GM12878 (cell line): ENCODE measurements around the gene SNX10. TPM values are rescaled to one million over a fixed set of nuclear protein-coding genes. Genes with fewer than 3 reads are reported as not detected.

Experiments used
- ATAC-seq: fragments of 200-7000 bp; cut with Tn5 transposase; 3 replicates; pipeline ENCODE4 v1.9.1; 2020; ENCODE audit warnings: mild to moderate bottlenecking, moderate library complexity
- BruUV-seq: library from RNA; stranded (reverse); fragments of 400-500 nt; replicated peaks from 2 replicates; lab custom pipeline; 2021; lab: Mats Ljungman, UMichigan
- CTCF ChIA-PET: fragments of 300-600 bp; sonication (Branson Sonifier 250); formaldehyde crosslinking; extraction: SDS; loops from one replicate; lab custom pipeline; 2021; ENCODE audit warnings: inconsistent platforms; lab: Yijun Ruan, JAX
- POLR2A ChIA-PET: fragments of 350-600 bp; formaldehyde crosslinking; extraction: SDS; loops from one replicate; lab custom pipeline; 2021; ENCODE audit warnings: inconsistent platforms; lab: Charles Lee
- RAD21 ChIA-PET: fragments of 300-600 bp; sonication (Branson Sonifier 250); formaldehyde crosslinking; loops from one replicate; lab custom pipeline; 2023; ENCODE audit warnings: antibody characterized with exemption; ENCODE audit not compliant: unreplicated experiment; lab: Charles Lee
- SMC1A ChIA-PET: fragments of 300-600 bp; sonication (Branson Sonifier 250); formaldehyde crosslinking; loops from one replicate; lab custom pipeline; 2023; ENCODE audit not compliant: unreplicated experiment, uncharacterized antibody; lab: Charles Lee
- DNase-seq: peaks from one replicate; pipeline ENCODE4 v3.0.0-alpha.2; 2011; ENCODE audit warnings: low read depth, low spot score
- FAIRE-seq: peaks from 3 replicates; lab custom pipeline; 2011; peaks lifted over from hg19 to GRCh38; lab: Jason Lieb, UNC
- H2AFZ ChIP-seq: 2 replicates; pipeline ENCODE4 v1.6.0; 2011; ENCODE audit warnings: low read depth, low read length, control low read depth; ENCODE audit not compliant: control insufficient read depth
- H3K27ac ChIP-seq: 2 replicates; pipeline ENCODE4 v1.5.1; 2011; ENCODE audit warnings: control low read depth; ENCODE audit not compliant: control insufficient read depth, insufficient read depth
- H3K27me3 ChIP-seq, 2 experiments: replicated peaks in 1 of 2; 2 replicates each; pipeline versions ENCODE4 v1.6.0 to v1.6.1; 2011; ENCODE audit warnings: low read length in 1 of 2; ENCODE audit not compliant: control insufficient read depth in 2 of 2, insufficient read depth in 2 of 2
- H3K36me3 ChIP-seq, 2 experiments: 2 replicates each; pipeline ENCODE4 v1.5.1; 2011; ENCODE audit warnings: low read length in 1 of 2; ENCODE audit not compliant: control insufficient read depth in 2 of 2, insufficient read depth in 2 of 2
- H3K4me1 ChIP-seq: 2 replicates; pipeline ENCODE4 v1.6.1; 2011; ENCODE audit warnings: mild to moderate bottlenecking, low read length, moderate library complexity, mixed read lengths; ENCODE audit not compliant: control insufficient read depth, insufficient read depth
- H3K4me2 ChIP-seq: 2 replicates; pipeline ENCODE4 v1.6.0; 2011; ENCODE audit warnings: control low read depth; ENCODE audit not compliant: control insufficient read depth, insufficient read depth
- H3K4me3 ChIP-seq: fragments of 200-600 bp; sonication (generic); 2 replicates; pipeline ENCODE4 v1.5.1; 2016
- H3K79me2 ChIP-seq: 2 replicates; pipeline ENCODE4 v1.6.0; 2011; ENCODE audit warnings: low read length; ENCODE audit not compliant: control insufficient read depth, insufficient read depth
- H3K9ac ChIP-seq: 2 replicates; pipeline ENCODE4 v1.8.0; 2011; ENCODE audit warnings: low read length, control low read depth, mixed read lengths; ENCODE audit not compliant: control insufficient read depth, insufficient read depth
- H3K9me3 ChIP-seq: replicated peaks from 3 replicates; pipeline ENCODE4 v1.5.1; 2011; ENCODE audit warnings: mild to moderate bottlenecking, low read length; ENCODE audit not compliant: control insufficient read depth, insufficient read depth
- H4K20me1 ChIP-seq: 2 replicates; pipeline ENCODE4 v1.6.0; 2011; ENCODE audit not compliant: control insufficient read depth, insufficient read depth
- E2F4 ChIP-seq: IDR thresholded peaks from 2 replicates; pipeline ENCODE4 v1.6.1; 2012; ENCODE audit warnings: low read depth, low read length, improper control_type of control experiment
- E4F1 ChIP-seq: fragments of 450-650 bp; IDR thresholded peaks from 2 replicates; pipeline ENCODE4 v1.6.1; 2018; ENCODE audit warnings: borderline replicate concordance, mild to moderate bottlenecking; ENCODE audit not compliant: partially characterized antibody
- ZNF217 ChIP-seq: fragments of 450-650 bp; IDR thresholded peaks from 2 replicates; pipeline ENCODE4 v1.6.1; 2017; ENCODE audit warnings: antibody characterized with exemption, mild to moderate bottlenecking
- WGBS: methylation state at CpG from one replicate; pipeline ENCODE4 v1.1.6; 2016; ENCODE audit warnings: low lambda C conversion rate; ENCODE audit not compliant: insufficient replicate concordance, insufficient coverage; ENCODE audit errors: missing lambda C conversion rate; 5-methylcytosine and 5-hydroxymethylcytosine counted together
- in situ Hi-C: fragments of 300-500 bp; cut with MboI; formaldehyde crosslinking; loops from 9 replicates; pipeline ENCODE4 v1.14.3; 2018; ENCODE audit warnings: mixed read lengths
- intact Hi-C: fragments of 100-400 bp; cut with micrococcal nuclease; formaldehyde crosslinking; loops from one replicate; pipeline ENCODE4 v1.14.2; 2022; ENCODE audit not compliant: unreplicated experiment
- polyA plus RNA-seq, 11 experiments: library from polyadenylated mRNA; depleted of rRNA in 4 of 11; unstranded in 6 of 11; stranded (reverse) in 5 of 11; fragments of >200 nt; fragmentation: Nextera tagmentation in 4 of 11; fragmentation: Illumina TruSeq in 1 of 11; extraction: Ambion mirVana in 4 of 11; extraction: Trizol in 1 of 11; gene quantifications; 1 replicate in 1 of 11; 2 replicates in 10 of 11; pipeline versions ENCODE4 v1.2.1 to v1.2.3, GENCODE V29; 2011 to 2016; ENCODE audit warnings: inconsistent platforms in 2 of 11, missing spikeins in 2 of 11, low read depth in 1 of 11
- total RNA-seq, 4 experiments: library from RNA; depleted of rRNA in 3 of 4; stranded (reverse); fragments of >200 nt in 3 of 4; fragmentation: Illumina TruSeq in 1 of 4; extraction: Trizol in 1 of 4; gene quantifications; 2 replicates each; pipeline versions ENCODE4 v1.2.1 to v1.2.3, GENCODE V29; 2013 to 2021

The SNX10 gene
- total and polyA plus RNA-seq, 10 of the 15 experiments (the other 5 are each of a cell fraction or from before 2014, with no cell fraction given) = 22.0 to 56.2 (median 30.1) TPM

- SMC1A ChIA-PET = interaction anchor here (0.6 kb wide), 1 partner anchor 330 kb away, joined by 3 read pairs; no protein-coding TSS in a partner anchor
- Histone ChIP-seq H2AFZ (no peak overlapping the region), H3K27ac (no peak overlapping the region), H3K79me2 (no peaks in the 10 kb centered on the region), H4K20me1 (no peaks in the 10 kb centered on the region), H3K4me3 (no peak overlapping the region), H3K36me3 (no peaks in the 10 kb centered on the region), H3K4me1 (no peaks in the 10 kb centered on the region), H3K4me2 (no peak overlapping the region), H3K9ac (no peak overlapping the region), H3K9me3 (no peaks in the 10 kb centered on the region; the same call in 2 of the 3 replicates), H3K27me3 (no peaks in the 10 kb centered on the region)
- TF ChIP-seq ZNF217 = no peak
- no peak for TF ChIP-seq E4F1
- DNase-seq (no peak), ATAC-seq (no peak), FAIRE-seq (no peak)
- intact Hi-C loops (no loop called here), in situ Hi-C loops (loop anchor here (25.0 kb wide), 1 partner anchor 247 kb away; no protein-coding TSS in a partner anchor)
- BruUV-seq = no TSS peak
- RAD21 ChIA-PET = no interaction called here
- 40% methylated on average over 6 of the region's 6 CpGs for WGBS
- CTCF ChIA-PET = no interaction called here
- POLR2A ChIA-PET = no interaction called here
Observed at GRCh38 chr7:26265065-26265464, 26.6 kb upstream of the SNX10 start.

- no peaks in the 10 kb centered on the region for H3K36me3 ChIP-seq
- no peak overlapping the region for H3K4me3 ChIP-seq
- FAIRE-seq = no peak
- H3K27me3 ChIP-seq = no peaks in the 10 kb centered on the region
- H3K9me3 ChIP-seq = no peaks in the 10 kb centered on the region; the same call in 2 of the 3 replicates
- CTCF ChIA-PET = no interaction called here
- H3K27ac ChIP-seq = no peak overlapping the region
- ATAC-seq = no peak
- RAD21 ChIA-PET = no interaction called here
- POLR2A ChIA-PET = no interaction called here
- no peaks in the 10 kb centered on the region for H3K4me1 ChIP-seq
- H3K4me2 ChIP-seq = no peak overlapping the region
- SMC1A ChIA-PET = no interaction called here
- H3K79me2 ChIP-seq = no peaks in the 10 kb centered on the region
- 20% methylated on average over 5 of the region's 5 CpGs for WGBS
- no peak for DNase-seq
- no peak overlapping the region for H2AFZ ChIP-seq
- in situ Hi-C loops (loop anchor here (25.0 kb wide), 1 partner anchor 247 kb away; no protein-coding TSS in a partner anchor), intact Hi-C loops (no loop called here)
- no TSS peak for BruUV-seq
- no peak overlapping the region for H3K9ac ChIP-seq
- no peak for TF ChIP-seq E2F4
- no peaks in the 10 kb centered on the region for H4K20me1 ChIP-seq
Observed at GRCh38 chr7:26265499-26266075, 26.1 kb upstream of the SNX10 start.
